ENCODE data around the gene GLS2.

GLS2 gene

GRCh38 chr12:56437430-56438176 is 50.4 kb downstream of the GLS2 start:
- no peak for DNase-seq (ENCODE audit: low read depth)

GRCh38 chr12:56434828-56435227 is 53.1 kb downstream of the GLS2 start:
- no peak for DNase-seq (ENCODE audit: low read depth)

- DNase-seq (ENCODE audit: low read depth): no peak
Measured at GRCh38 chr12:56431850-56432249, 56.1 kb downstream of the GLS2 start.

GRCh38 chr12:56431288-56431687 is 56.7 kb downstream of the GLS2 start:
- no peak for DNase-seq (ENCODE audit: low read depth)

- DNase-seq (ENCODE audit: low read depth): no peak
Measured at GRCh38 chr12:56425940-56426438, 62.0 kb downstream of the GLS2 start.

GRCh38 chr12:56425193-56425592 is 62.8 kb downstream of the GLS2 start:
- DNase-seq (ENCODE audit: low read depth): no peak

Measured in activated T-cell treated with anti-CD3 and anti-CD28 coated beads for 24 hours (primary cell).